Measurements from ENCODE around the gene TNC.

The TNC gene

DNA sequence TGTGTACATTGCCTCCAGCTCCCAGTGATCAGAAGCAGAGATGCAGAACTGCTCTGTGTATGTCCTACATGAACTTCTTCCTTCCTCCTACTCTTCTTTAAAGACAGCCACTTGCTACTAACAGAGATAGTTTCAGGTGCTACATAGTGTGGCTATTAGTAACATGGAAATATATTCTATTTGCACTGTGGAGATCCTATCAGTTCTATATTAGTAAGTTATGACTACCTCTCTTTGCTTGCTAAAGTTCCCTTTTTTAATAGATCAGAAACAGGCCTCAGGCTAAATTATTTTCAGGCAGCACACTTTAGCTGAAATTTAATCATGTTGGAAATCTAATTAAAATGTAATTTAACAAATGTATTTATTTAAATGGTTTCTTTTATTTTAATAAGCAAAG is 123.2 kb downstream of the TNC start:
- TF ChIP-seq, protein P1, sequence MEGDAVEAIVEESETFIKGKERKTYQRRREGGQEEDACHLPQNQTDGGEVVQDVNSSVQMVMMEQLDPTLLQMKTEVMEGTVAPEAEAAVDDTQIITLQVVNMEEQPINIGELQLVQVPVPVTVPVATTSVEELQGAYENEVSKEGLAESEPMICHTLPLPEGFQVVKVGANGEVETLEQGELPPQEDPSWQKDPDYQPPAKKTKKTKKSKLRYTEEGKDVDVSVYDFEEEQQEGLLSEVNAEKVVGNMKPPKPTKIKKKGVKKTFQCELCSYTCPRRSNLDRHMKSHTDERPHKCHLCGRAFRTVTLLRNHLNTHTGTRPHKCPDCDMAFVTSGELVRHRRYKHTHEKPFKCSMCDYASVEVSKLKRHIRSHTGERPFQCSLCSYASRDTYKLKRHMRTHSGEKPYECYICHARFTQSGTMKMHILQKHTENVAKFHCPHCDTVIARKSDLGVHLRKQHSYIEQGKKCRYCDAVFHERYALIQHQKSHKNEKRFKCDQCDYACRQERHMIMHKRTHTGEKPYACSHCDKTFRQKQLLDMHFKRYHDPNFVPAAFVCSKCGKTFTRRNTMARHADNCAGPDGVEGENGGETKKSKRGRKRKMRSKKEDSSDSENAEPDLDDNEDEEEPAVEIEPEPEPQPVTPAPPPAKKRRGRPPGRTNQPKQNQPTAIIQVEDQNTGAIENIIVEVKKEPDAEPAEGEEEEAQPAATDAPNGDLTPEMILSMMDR (IDR thresholded peaks at IDR 0.05) = no peak
- Histone ChIP-seq H3K4me1 (peaks cover 3% of the 10 kb centered on the region), H3K36me3 (ENCODE audit: control insufficient read depth, insufficient read depth, low read length) (no peaks in the 10 kb centered on the region), H3K79me2 (no peaks in the 10 kb centered on the region), H3K4me3 (ENCODE audit: low read depth, low read length) (no peak overlapping the region), H3K9ac (no peak overlapping the region), H2AFZ (no peak overlapping the region), H3K27ac (no peak overlapping the region), H3K27me3 (ENCODE audit: control insufficient read depth, insufficient read depth, low read length) (no peaks in the 10 kb centered on the region), H3K9me3 (ENCODE audit: control insufficient read depth, low read length) (no peaks in the 10 kb centered on the region), H3K4me2 (ENCODE audit: low read length) (no peak overlapping the region)

DNA sequence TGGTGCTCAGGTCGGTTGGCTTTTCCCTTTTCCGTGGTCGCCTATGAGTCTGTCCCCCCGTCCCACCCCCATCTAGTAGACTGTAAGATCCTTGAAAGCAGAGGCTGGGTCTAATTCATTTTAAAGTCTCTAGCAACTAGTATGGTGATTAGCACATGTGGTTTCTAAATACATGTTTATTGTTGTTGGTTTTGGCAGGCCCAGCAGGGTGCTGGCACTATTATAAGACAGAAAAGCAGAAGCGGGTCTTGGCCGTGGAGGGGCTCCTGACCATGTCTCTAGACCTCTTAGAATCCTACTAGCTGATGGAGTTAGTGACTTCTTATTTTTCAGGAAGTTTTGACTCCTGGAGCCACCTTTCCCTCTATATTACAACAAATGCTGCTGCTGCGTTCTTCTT is 126.1 kb downstream of the TNC start:
- H3K79me2 ChIP-seq = no peaks in the 10 kb centered on the region
- TF ChIP-seq, protein P1 (IDR thresholded peaks at IDR 0.05) = no peak

DNA sequence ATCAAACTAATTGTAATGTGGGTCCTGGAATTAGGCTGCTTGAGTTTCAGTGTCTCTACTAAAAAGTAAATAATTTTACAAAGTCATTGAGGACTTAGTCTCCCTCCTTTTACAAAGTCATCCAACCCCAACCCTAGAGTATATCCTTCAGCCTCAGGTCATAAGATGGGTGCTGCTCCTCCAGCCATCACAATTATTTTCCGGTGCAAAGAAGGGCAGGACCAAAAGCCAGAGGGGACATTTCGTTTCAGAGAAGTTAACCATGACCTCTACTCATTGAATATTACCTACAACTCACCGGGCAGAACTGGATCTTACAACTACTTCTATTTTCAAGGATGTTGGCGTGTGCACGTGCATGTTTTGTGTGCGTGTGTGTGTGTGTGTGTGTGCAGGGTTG is 127.1 kb downstream of the TNC start:
- TF ChIP-seq, protein P1 (IDR thresholded peaks at IDR 0.05) = no peak
- no peak overlapping the region for H3K4me3 ChIP-seq (ENCODE audit: low read depth, low read length)
- no peak overlapping the region for H3K4me2 ChIP-seq (ENCODE audit: low read length)
- H3K27me3 ChIP-seq (ENCODE audit: control insufficient read depth, insufficient read depth, low read length) = no peaks in the 10 kb centered on the region
- peaks cover 3% of the 10 kb centered on the region for H3K4me1 ChIP-seq
- no peaks in the 10 kb centered on the region for H3K9me3 ChIP-seq (ENCODE audit: control insufficient read depth, low read length)
- no peaks in the 10 kb centered on the region for H3K36me3 ChIP-seq (ENCODE audit: control insufficient read depth, insufficient read depth, low read length)
- H3K27ac ChIP-seq = no peak overlapping the region
- no peak overlapping the region for H3K9ac ChIP-seq
- H3K79me2 ChIP-seq = no peaks in the 10 kb centered on the region
- no peak overlapping the region for H2AFZ ChIP-seq

More for the DNA sequence above, 126.1 kb downstream of the TNC start:
- H3K36me3 ChIP-seq (ENCODE audit: control insufficient read depth, insufficient read depth, low read length) = no peaks in the 10 kb centered on the region
- H3K4me3 ChIP-seq (ENCODE audit: low read depth, low read length) = no peak overlapping the region
- no peak overlapping the region for H3K27ac ChIP-seq
- H3K27me3 ChIP-seq (ENCODE audit: control insufficient read depth, insufficient read depth, low read length) = no peaks in the 10 kb centered on the region
- no peak overlapping the region for H2AFZ ChIP-seq
- H3K4me2 ChIP-seq (ENCODE audit: low read length) = no peak overlapping the region
- H3K9ac ChIP-seq = no peak overlapping the region
- H3K4me1 ChIP-seq = peaks cover 3% of the 10 kb centered on the region
- H3K9me3 ChIP-seq (ENCODE audit: control insufficient read depth, low read length) = no peaks in the 10 kb centered on the region

DNA sequence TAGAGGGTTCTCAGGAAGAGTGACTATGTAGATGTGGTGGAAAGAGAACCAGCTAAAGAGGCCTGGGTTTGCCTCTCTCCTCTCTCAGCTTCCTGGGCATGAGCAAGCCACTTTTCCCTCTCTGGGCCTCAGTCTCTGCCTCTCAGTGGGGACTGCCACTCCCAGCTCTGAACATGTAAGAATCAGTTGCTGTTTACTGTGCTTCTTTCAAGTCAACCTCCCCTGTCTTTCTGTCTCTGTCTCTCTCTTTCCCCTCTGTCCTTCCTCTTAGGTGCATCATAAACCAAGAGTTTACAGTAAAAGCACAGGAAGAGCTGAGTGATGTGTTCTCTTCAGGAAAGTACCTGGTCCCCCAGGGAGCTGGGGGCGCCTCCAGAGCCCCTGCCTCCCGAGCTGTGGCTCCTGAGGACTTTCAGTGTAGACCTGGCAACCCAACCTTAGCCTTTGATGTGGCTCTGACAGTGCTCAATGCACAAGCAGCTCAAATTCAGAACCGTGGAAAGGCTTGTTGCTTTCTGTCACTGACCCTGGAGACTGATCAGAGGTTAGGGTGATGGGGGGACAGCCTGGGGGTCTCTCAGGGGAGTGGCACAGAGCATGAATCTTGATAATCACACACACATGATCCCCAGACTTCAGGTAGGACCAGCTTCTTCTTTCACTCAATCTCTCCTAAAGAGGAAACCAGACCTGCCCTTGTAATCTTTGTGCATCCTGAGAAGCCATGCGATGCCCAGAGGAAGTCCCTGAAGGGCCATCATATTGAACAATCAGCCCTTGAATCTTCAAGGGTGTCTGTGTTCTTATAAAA is 128.2 kb downstream of the TNC start:
- Histone ChIP-seq H2AFZ (no peak overlapping the region), H3K4me1 (no peaks in the 10 kb centered on the region), H3K4me2 (ENCODE audit: low read length) (no peak overlapping the region), H3K9ac (no peak overlapping the region), H3K79me2 (no peaks in the 10 kb centered on the region), H3K4me3 (ENCODE audit: low read depth, low read length) (no peak overlapping the region), H3K36me3 (ENCODE audit: control insufficient read depth, insufficient read depth, low read length) (no peaks in the 10 kb centered on the region), H3K9me3 (ENCODE audit: control insufficient read depth, low read length) (no peaks in the 10 kb centered on the region), H3K27me3 (ENCODE audit: control insufficient read depth, insufficient read depth, low read length) (no peaks in the 10 kb centered on the region), H3K27ac (no peak overlapping the region)
- TF ChIP-seq, protein P1 (IDR thresholded peaks at IDR 0.05) = no peak

Measured in parathyroid adenoma (tissue), 2 donors.